ENCODE measurements around the gene PTGR3.

DNA sequence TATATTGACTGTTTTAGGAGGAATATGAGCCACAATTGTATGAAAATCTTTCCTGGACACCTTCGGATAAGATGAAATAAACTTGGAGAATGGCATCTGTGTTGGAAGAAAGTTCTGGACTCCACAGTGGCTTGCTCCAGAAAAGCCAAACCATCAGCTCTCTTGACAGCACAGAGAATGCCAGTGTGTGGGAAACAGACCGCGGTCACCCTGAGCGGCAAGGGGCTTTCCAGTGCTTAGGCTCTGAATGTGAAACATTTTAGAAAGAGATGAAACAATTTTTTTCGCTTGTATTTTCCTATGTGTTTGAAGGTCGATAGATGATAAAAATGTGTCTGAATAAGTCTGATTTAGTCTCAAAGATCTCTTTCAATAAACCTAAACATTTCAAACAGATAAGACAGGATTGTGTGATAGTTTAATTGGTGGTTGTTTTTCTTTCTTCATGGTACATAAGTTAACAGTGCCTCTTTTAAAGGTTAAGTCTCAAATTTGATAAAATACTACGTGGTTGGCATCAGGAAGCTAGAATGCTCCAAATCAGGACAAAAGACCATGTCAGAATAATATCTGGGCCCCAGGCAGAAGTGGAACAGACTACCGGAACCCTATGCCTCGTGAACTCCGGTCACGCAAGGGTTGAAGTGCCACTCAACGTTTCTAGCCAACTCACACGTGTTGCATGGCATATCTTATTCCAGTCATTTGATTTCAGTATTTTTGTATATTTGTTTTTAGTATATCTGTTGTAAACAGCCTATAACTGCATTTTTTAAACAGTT is 28.9 kb downstream of the PTGR3 start:
- TF ChIP-seq, protein P1, sequence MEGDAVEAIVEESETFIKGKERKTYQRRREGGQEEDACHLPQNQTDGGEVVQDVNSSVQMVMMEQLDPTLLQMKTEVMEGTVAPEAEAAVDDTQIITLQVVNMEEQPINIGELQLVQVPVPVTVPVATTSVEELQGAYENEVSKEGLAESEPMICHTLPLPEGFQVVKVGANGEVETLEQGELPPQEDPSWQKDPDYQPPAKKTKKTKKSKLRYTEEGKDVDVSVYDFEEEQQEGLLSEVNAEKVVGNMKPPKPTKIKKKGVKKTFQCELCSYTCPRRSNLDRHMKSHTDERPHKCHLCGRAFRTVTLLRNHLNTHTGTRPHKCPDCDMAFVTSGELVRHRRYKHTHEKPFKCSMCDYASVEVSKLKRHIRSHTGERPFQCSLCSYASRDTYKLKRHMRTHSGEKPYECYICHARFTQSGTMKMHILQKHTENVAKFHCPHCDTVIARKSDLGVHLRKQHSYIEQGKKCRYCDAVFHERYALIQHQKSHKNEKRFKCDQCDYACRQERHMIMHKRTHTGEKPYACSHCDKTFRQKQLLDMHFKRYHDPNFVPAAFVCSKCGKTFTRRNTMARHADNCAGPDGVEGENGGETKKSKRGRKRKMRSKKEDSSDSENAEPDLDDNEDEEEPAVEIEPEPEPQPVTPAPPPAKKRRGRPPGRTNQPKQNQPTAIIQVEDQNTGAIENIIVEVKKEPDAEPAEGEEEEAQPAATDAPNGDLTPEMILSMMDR (conservative IDR thresholded peaks at IDR 0.05; ENCODE audit: low read depth, low read length), result no peak
- no peak for TF ChIP-seq EZH2phosphoT487 (IDR thresholded peaks at IDR 0.05; ENCODE audit: borderline replicate concordance, low read length)
